CD4-positive, alpha-beta T cell (primary cell): ENCODE measurements around the gene CLDN2. TPM values are rescaled to one million over a fixed set of nuclear protein-coding genes. Genes with fewer than 3 reads are reported as not detected.

Experiments
- ATAC-seq: fragments of 200-7000 bp; cut with Tn5 transposase; one replicate; pipeline ENCODE4 v1.10.0; 2022; ENCODE audit warnings: mild to moderate bottlenecking; ENCODE audit not compliant: poor library complexity
- CTCF ChIA-PET: fragments of 350-600 bp; sonication (Branson Sonifier 250); formaldehyde crosslinking; loops from one replicate; lab custom pipeline; 2021; ENCODE audit warnings: antibody characterized with exemption, inconsistent platforms; lab: Charles Lee
- POLR2A ChIA-PET: fragments of 350-600 bp; sonication (Branson Sonifier 250); formaldehyde crosslinking; loops from one replicate; lab custom pipeline; 2021; ENCODE audit warnings: antibody characterized with exemption, inconsistent platforms; lab: Charles Lee
- DNase-seq, 14 experiments: peaks; one replicate each; pipeline ENCODE4 v3.0.0-alpha.2; 2013 to 2020; ENCODE audit warnings: mixed read lengths in 2 of 14
- H3K27ac ChIP-seq, 2 donors: one replicate each; pipeline versions ENCODE4 v1.5.1 to v1.7.0; 2013; ENCODE audit warnings: low read length in 2 of 2, low read depth in 1 of 2, mild to moderate bottlenecking in 1 of 2
- H3K27me3 ChIP-seq, 2 experiments: 1 replicate in 1 of 2; 2 replicates in 1 of 2; pipeline versions ENCODE4 v1.6.1 to v1.7.0; 2013; ENCODE audit warnings: low read length in 2 of 2, control low read depth in 1 of 2, mild to moderate bottlenecking in 1 of 2, moderate library complexity in 1 of 2; ENCODE audit not compliant: insufficient read depth in 2 of 2, control insufficient read depth in 1 of 2
- H3K36me3 ChIP-seq: one replicate; pipeline ENCODE4 v1.6.1; 2013; ENCODE audit warnings: low read length, control low read depth; ENCODE audit not compliant: insufficient read depth
- H3K4me1 ChIP-seq: one replicate; pipeline ENCODE4 v1.6.1; 2013; ENCODE audit warnings: low read length, control low read depth; ENCODE audit not compliant: insufficient read depth
- H3K4me3 ChIP-seq: one replicate; pipeline ENCODE4 v1.5.1; 2013; ENCODE audit warnings: mild to moderate bottlenecking, low read length, moderate library complexity
- H3K9me3 ChIP-seq, 2 experiments: 1 replicate in 1 of 2; 2 replicates in 1 of 2; pipeline versions ENCODE4 v1.6.1 to v1.7.0; 2013; ENCODE audit warnings: low read length in 2 of 2, mild to moderate bottlenecking in 2 of 2, control low read depth in 1 of 2, moderate library complexity in 1 of 2; ENCODE audit not compliant: control insufficient read depth in 1 of 2, insufficient read depth in 1 of 2
- H3K27ac Mint-ChIP-seq: one replicate; pipeline ENCODE4 v1.8.0; 2020; ENCODE audit warnings: mixed read lengths
- H3K27me3 Mint-ChIP-seq: one replicate; pipeline ENCODE4 v1.8.0; 2021; ENCODE audit warnings: mixed read lengths
- H3K36me3 Mint-ChIP-seq: one replicate; pipeline ENCODE4 v1.8.0; 2021; ENCODE audit warnings: low read depth, mixed read lengths
- H3K4me1 Mint-ChIP-seq: one replicate; pipeline ENCODE4 v1.8.0; 2021; ENCODE audit warnings: low read depth, mixed read lengths
- H3K4me3 Mint-ChIP-seq: one replicate; pipeline ENCODE4 v1.8.0; 2020; ENCODE audit warnings: mild to moderate bottlenecking, mixed read lengths
- H3K9me3 Mint-ChIP-seq: one replicate; pipeline ENCODE4 v1.8.0; 2020; ENCODE audit warnings: mixed read lengths
- intact Hi-C, 2 experiments: fragments of 100-400 bp; cut with DNase I in 1 of 2; cut with micrococcal nuclease in 1 of 2; formaldehyde crosslinking; loops; one replicate each; pipeline versions ENCODE4 v1.15.1 to v1.9.0; 2023 to 2025; cut with DNase I, micrococcal nuclease
- total RNA-seq, 174 experiments: library from RNA in 2 of 174; stranded (reverse) in 2 of 174; gene quantifications; one replicate each; pipeline ENCODE4 v1.2.3 and lab custom pipeline; 2021 to 2026
- TF ChIP-seq, protein P1 (sequence below): fragments of 200-600 bp; IDR thresholded peaks from one replicate; pipeline ENCODE4 v1.8.0; 2022; ENCODE audit warnings: antibody characterized with exemption, mild to moderate bottlenecking

CLDN2 gene
- total RNA-seq, 2 experiments from 2014 or later = not detected

GRCh38 chrX:106906361-106906760, 13.8 kb upstream of the CLDN2 start:
- H3K27ac ChIP-seq = no peak overlapping the region
- TF ChIP-seq, protein P1, sequence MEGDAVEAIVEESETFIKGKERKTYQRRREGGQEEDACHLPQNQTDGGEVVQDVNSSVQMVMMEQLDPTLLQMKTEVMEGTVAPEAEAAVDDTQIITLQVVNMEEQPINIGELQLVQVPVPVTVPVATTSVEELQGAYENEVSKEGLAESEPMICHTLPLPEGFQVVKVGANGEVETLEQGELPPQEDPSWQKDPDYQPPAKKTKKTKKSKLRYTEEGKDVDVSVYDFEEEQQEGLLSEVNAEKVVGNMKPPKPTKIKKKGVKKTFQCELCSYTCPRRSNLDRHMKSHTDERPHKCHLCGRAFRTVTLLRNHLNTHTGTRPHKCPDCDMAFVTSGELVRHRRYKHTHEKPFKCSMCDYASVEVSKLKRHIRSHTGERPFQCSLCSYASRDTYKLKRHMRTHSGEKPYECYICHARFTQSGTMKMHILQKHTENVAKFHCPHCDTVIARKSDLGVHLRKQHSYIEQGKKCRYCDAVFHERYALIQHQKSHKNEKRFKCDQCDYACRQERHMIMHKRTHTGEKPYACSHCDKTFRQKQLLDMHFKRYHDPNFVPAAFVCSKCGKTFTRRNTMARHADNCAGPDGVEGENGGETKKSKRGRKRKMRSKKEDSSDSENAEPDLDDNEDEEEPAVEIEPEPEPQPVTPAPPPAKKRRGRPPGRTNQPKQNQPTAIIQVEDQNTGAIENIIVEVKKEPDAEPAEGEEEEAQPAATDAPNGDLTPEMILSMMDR = no peak
- H3K27me3 ChIP-seq = no peaks in the 10 kb centered on the region
- intact Hi-C loops = no loop called here
- ChIA-PET CTCF (interaction anchor here (0.6 kb wide), 1 partner anchor 642 kb away, joined by 3 read pairs; no protein-coding TSS in a partner anchor), POLR2A (no interaction called here)
- H3K4me1 Mint-ChIP-seq = no peaks in the 10 kb centered on the region
- no peak overlapping the region for H3K4me3 ChIP-seq
- no peaks in the 10 kb centered on the region for H3K36me3 ChIP-seq
- DNase-seq (no peak), ATAC-seq (no peak)
- no peaks in the 10 kb centered on the region for H3K36me3 Mint-ChIP-seq
- no peak overlapping the region for H3K4me3 Mint-ChIP-seq
- H3K4me1 ChIP-seq = no peaks in the 10 kb centered on the region
- no peaks in the 10 kb centered on the region for H3K9me3 Mint-ChIP-seq
- H3K27me3 Mint-ChIP-seq = no peaks in the 10 kb centered on the region
- H3K27ac Mint-ChIP-seq = no peak overlapping the region
- no peaks in the 10 kb centered on the region for H3K9me3 ChIP-seq

DNA sequence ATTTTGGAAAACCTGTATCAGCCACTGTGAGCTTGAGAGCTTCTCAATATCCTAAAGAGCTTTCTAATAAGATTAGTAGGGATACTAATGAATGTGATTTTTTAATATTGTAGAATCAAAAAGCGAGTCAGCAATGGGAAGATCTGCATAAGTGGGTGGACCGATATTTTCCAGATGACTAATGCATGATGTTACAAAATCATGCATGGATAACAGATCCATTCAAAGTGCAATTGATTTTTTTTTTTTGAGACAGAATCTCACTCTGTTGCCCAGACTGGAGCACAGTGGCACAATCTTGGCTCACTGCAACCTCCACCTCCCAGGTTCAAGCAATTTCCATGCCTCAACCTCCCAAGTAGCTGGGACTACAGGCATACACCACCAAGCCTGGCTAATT, 7.3 kb upstream of the CLDN2 start:
- ChIA-PET POLR2A (no interaction called here), CTCF (no interaction called here)
- DNase-seq (no peak), ATAC-seq (no peak)
- TF ChIP-seq, protein P1 = no peak
- Histone ChIP-seq H3K27ac (no peak overlapping the region), H3K27me3 (no peaks in the 10 kb centered on the region), H3K4me1 (peaks cover 10% of the 10 kb centered on the region), H3K9me3 (no peaks in the 10 kb centered on the region), H3K4me3 (no peak overlapping the region), H3K36me3 (no peaks in the 10 kb centered on the region)
- intact Hi-C loops = no loop called here
- Mint-ChIP-seq H3K4me1 (peaks cover 16% of the 10 kb centered on the region), H3K4me3 (no peak overlapping the region), H3K27me3 (no peaks in the 10 kb centered on the region), H3K36me3 (no peaks in the 10 kb centered on the region), H3K27ac (no peak overlapping the region), H3K9me3 (no peaks in the 10 kb centered on the region)

GRCh38 chrX:106917830-106918500, 2.2 kb upstream of the CLDN2 start:
- Mint-ChIP-seq H3K27ac (peak overlapping the region; percentile 19), H3K4me1 (peaks cover 26% of the 10 kb centered on the region), H3K9me3 (no peaks in the 10 kb centered on the region), H3K27me3 (no peaks in the 10 kb centered on the region), H3K36me3 (no peaks in the 10 kb centered on the region), H3K4me3 (peak overlapping the region; percentile 40)
- Histone ChIP-seq H3K36me3 (no peaks in the 10 kb centered on the region), H3K27me3 (no peaks in the 10 kb centered on the region), H3K4me3 (no peak overlapping the region), H3K9me3 (no peaks in the 10 kb centered on the region), H3K4me1 (peaks cover 17% of the 10 kb centered on the region), H3K27ac (no peak overlapping the region)
- TF ChIP-seq, protein P1 = no peak
- CTCF ChIA-PET = interaction anchor here (1.3 kb wide), 1 partner anchor 24 kb away, joined by 3 read pairs; no protein-coding TSS in a partner anchor
- POLR2A ChIA-PET = no interaction called here
- peak in 8 of 14 experiments; percentile 6 to 69 (median 26) for DNase-seq
- peak; percentile 86 for ATAC-seq
- intact Hi-C loops = no loop called here
